Gastroesophageal sphincter (tissue), 4 donors: ENCODE measurements around the gene LRRFIP1. TPM values are rescaled to one million over a fixed set of nuclear protein-coding genes. Genes with fewer than 3 reads are reported as not detected.

Experiments used
- ATAC-seq: fragments of 150-250 bp; one replicate; pipeline ENCODE4 v1.9.1; 2016; ENCODE audit warnings: mild to moderate bottlenecking, moderate library complexity
- H3K27ac ChIP-seq, 4 donors: fragments of 200-600 bp; sonication (generic) in 3 of 4; 1 replicate in 3 of 4; 2 replicates in 1 of 4; pipeline ENCODE4 v1.5.1; 2016 to 2019
- H3K27me3 ChIP-seq: fragments of 200-600 bp; sonication (generic); one replicate; pipeline ENCODE4 v1.5.1; 2019
- H3K36me3 ChIP-seq, 2 donors: fragments of 200-600 bp; sonication (generic); one replicate each; pipeline ENCODE4 v1.5.1; 2019; ENCODE audit warnings: control low read depth in 1 of 2
- H3K4me1 ChIP-seq, 3 donors: fragments of 200-600 bp; sonication (generic); 1 replicate in 2 of 3; 2 replicates in 1 of 3; pipeline ENCODE4 v1.5.1; 2016 to 2019; ENCODE audit warnings: control low read depth in 2 of 3
- H3K4me3 ChIP-seq, 2 donors: fragments of 200-600 bp; sonication (generic); one replicate each; pipeline ENCODE4 v1.5.1; 2019; ENCODE audit warnings: mild to moderate bottlenecking in 1 of 2, moderate library complexity in 1 of 2
- H3K9me3 ChIP-seq, 3 donors: fragments of 200-600 bp; sonication (generic); one replicate each; pipeline ENCODE4 v1.5.1; 2017 to 2019; ENCODE audit warnings: control low read depth in 2 of 3
- CTCF ChIP-seq, 4 experiments: fragments of 200-600 bp in 2 of 4; fragments of 450-650 bp in 2 of 4; sonication (generic) in 1 of 4; IDR thresholded peaks; one replicate each; pipeline ENCODE4 v1.5.1; 2017 to 2019; ENCODE audit warnings: antibody characterized with exemption in 4 of 4, mild to moderate bottlenecking in 2 of 4, moderate library complexity in 2 of 4
- EP300 ChIP-seq: sonication (generic); formaldehyde crosslinking; IDR thresholded peaks from one replicate; pipeline ENCODE4 v1.6.1; 2017; ENCODE audit warnings: antibody characterized with exemption, mild to moderate bottlenecking
- POLR2A ChIP-seq, 2 donors: fragments of 450-650 bp; IDR thresholded peaks; one replicate each; pipeline ENCODE4 v1.6.1; 2017; ENCODE audit warnings: antibody characterized with exemption in 2 of 2, mild to moderate bottlenecking in 2 of 2, moderate library complexity in 1 of 2
- POLR2AphosphoS5 ChIP-seq: sonication (generic); formaldehyde crosslinking; IDR thresholded peaks from one replicate; pipeline ENCODE4 v1.6.1; 2017; ENCODE audit warnings: antibody characterized with exemption
- WGBS, 2 donors: methylation state at CpG; one replicate each; pipeline ENCODE4 v1.1.5; 2018; ENCODE audit warnings: low coverage in 1 of 2; 5-methylcytosine and 5-hydroxymethylcytosine counted together
- total RNA-seq, 4 donors: library from RNA; depleted of rRNA; stranded (reverse); fragments of >200 nt; gene quantifications; one replicate each; pipeline ENCODE4 v1.1.0, GENCODE V29; 2016

Gene LRRFIP1
- total RNA-seq, 4 donors from 2014 or later, result 164 to 225 (median 179) TPM

- H3K27ac ChIP-seq, result peak overlapping the region; percentile 70 to 100 (median 99)
- 18 to 65% methylated on average over 3 to 11 of the region's 19 CpGs for WGBS, 2 donors
- H3K4me3 ChIP-seq, result no peak overlapping the region
- no peaks in the 10 kb centered on the region for H3K27me3 ChIP-seq
- no peaks in the 10 kb centered on the region for H3K9me3 ChIP-seq
- TF ChIP-seq POLR2AphosphoS5, result no peak
- TF ChIP-seq CTCF (IDR thresholded peaks at IDR 0.05), result no peak
- no peak for TF ChIP-seq POLR2A (IDR thresholded peaks at IDR 0.05)
- no peak for TF ChIP-seq EP300
- no peak for ATAC-seq
- H3K36me3 ChIP-seq, result no peaks in the 10 kb centered on the region
- peaks cover 50 to 100% (median 95%) of the 10 kb centered on the region in 3 donors for H3K4me1 ChIP-seq
These were observed 72.6 kb downstream of the LRRFIP1 start for GRCh38 chr2:237699870-237700511.

GRCh38 chr2:237700512-237701032 lies 73.2 kb downstream of the LRRFIP1 start:
- Histone ChIP-seq H3K27me3 (no peaks in the 10 kb centered on the region), H3K4me3 (no peak overlapping the region), H3K36me3 (no peaks in the 10 kb centered on the region), H3K27ac (peak overlapping the region; percentile 70 to 100 (median 99)), H3K9me3 (no peaks in the 10 kb centered on the region), H3K4me1 (peaks cover 50 to 100% (median 93%) of the 10 kb centered on the region in 3 donors)
- TF ChIP-seq EP300 (no peak), POLR2A (IDR thresholded peaks at IDR 0.05) (no peak), CTCF (IDR thresholded peaks at IDR 0.05) (no peak), POLR2AphosphoS5 (peak; percentile 35)
- 0 to 23% methylated on average over 2 to 5 of the region's 13 CpGs for whole genome bisulfite sequencing, 2 donors
- peak; percentile 40 for ATAC-seq

GRCh38 chr2:237701033-237701858 lies 73.9 kb downstream of the LRRFIP1 start:
- TF ChIP-seq POLR2AphosphoS5 (no peak), POLR2A (IDR thresholded peaks at IDR 0.05) (no peak), CTCF (IDR thresholded peaks at IDR 0.05) (no peak), EP300 (no peak)
- Histone ChIP-seq H3K9me3 (no peaks in the 10 kb centered on the region), H3K4me1 (peaks cover 49 to 100% (median 91%) of the 10 kb centered on the region in 3 donors), H3K27me3 (no peaks in the 10 kb centered on the region), H3K27ac (peak overlapping the region; percentile 70 to 100 (median 99)), H3K4me3 (no peak overlapping the region), H3K36me3 (no peaks in the 10 kb centered on the region)
- WGBS, 2 donors, result 36% methylated on average over 5 of the region's 17 CpGs; no CpG with 5 or more reads in 1 of the 2 donors
- no peak for ATAC-seq

- Histone ChIP-seq H3K27ac (peak overlapping the region; percentile 70 to 100 (median 99)), H3K4me1 (peaks cover 46 to 100% (median 85%) of the 10 kb centered on the region in 3 donors), H3K27me3 (no peaks in the 10 kb centered on the region), H3K4me3 (peak overlapping the region in 1 of 2 donors; percentile 19), H3K9me3 (no peaks in the 10 kb centered on the region), H3K36me3 (no peaks in the 10 kb centered on the region)
- 46 to 52% methylated on average over 3 to 7 of the region's 10 CpGs for WGBS, 2 donors
- TF ChIP-seq POLR2AphosphoS5 (no peak), CTCF (IDR thresholded peaks at IDR 0.05) (no peak), EP300 (no peak), POLR2A (IDR thresholded peaks at IDR 0.05) (no peak)
- ATAC-seq, result no peak
These were observed 74.5 kb downstream of the LRRFIP1 start for GRCh38 chr2:237701859-237702390.
